ENCODE measurements around the gene ABI3. TPM values are rescaled to one million over a fixed set of nuclear protein-coding genes. Genes with fewer than 3 reads are reported as not detected.
"Not testable (repeated sequence)": the region's sequence is repeated elsewhere in the genome, so short reads cannot be mapped to it uniquely, and the experiment has no call there.

ABI3 gene
- total RNA-seq, 1 experiment from 2014 or later = 20.2 TPM

DNA sequence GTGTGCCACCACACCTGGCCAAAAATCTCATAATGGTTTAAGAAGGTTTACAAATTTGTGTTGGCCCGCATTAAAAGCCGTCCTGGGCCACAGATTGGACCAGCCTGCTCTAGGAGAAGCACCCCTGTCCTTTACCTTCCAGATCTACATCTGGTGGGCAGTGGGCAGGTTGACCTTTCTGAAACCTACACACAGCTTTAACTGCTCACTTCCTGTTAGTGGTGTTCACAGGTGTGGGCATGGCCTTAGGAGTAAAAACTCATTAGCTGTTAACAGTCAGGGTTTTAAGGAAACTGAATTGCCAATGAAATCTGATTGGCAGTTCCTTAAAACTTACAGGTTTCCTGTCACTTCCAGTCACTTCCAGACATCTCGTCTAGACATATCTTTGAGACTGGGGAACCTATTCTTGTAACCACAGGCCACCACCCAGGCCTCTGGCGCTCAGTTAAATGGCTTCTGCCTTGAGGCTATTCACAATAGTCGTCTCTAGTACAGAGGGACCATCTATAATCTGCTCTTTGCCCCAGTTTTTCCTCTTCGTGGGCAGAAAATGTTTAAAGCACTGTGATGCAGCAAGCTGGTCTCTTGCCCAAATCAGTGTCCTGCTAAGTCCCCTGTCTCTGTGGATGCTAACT is 29.4 kb upstream of the ABI3 start:
- no peaks in the 10 kb centered on the region for H3K36me3 ChIP-seq (ENCODE audit: insufficient read depth, low read length)
- H4K20me1 ChIP-seq (ENCODE audit: insufficient read depth, low read depth, low read length) = no peaks in the 10 kb centered on the region
- H3K4me1 ChIP-seq (ENCODE audit: low read length) = peaks cover 24% of the 10 kb centered on the region
- peaks cover 13% of the 10 kb centered on the region for H3K9me3 ChIP-seq (ENCODE audit: low read length)
- H3K9me2 ChIP-seq (replicated peaks; ENCODE audit: insufficient read depth, low read length) = no peaks in the 10 kb centered on the region
- peak overlapping the region; percentile 10; the same call in 1 of the 2 replicates for H2AFZ ChIP-seq (ENCODE audit: low read length)
- H3K79me2 ChIP-seq (ENCODE audit: low read length) = no peaks in the 10 kb centered on the region
- no peaks in the 10 kb centered on the region; the same call in 1 of the 2 replicates for H3K27me3 ChIP-seq (ENCODE audit: low read length)
- H3K4me3 ChIP-seq (ENCODE audit: low read length) = no peak overlapping the region
- H3K4me2 ChIP-seq (ENCODE audit: low read depth, low read length, poor library complexity, severe bottlenecking) = no peak overlapping the region
- no peak overlapping the region for H3K9ac ChIP-seq (ENCODE audit: low read length)
- DNase-seq = no peak
- no peak overlapping the region for H3K27ac ChIP-seq (ENCODE audit: low read length)

- Histone ChIP-seq H3K9me3 (ENCODE audit: low read length) (peaks cover 6% of the 10 kb centered on the region), H3K4me1 (ENCODE audit: low read length) (peaks cover 24% of the 10 kb centered on the region), H3K79me2 (ENCODE audit: low read length) (no peaks in the 10 kb centered on the region), H2AFZ (ENCODE audit: low read length) (peak overlapping the region; percentile 14; the same call in 1 of the 2 replicates), H3K27ac (ENCODE audit: low read length) (peak overlapping the region; percentile 43), H3K9ac (ENCODE audit: low read length) (peak overlapping the region; percentile 30; the same call in 1 of the 2 replicates), H4K20me1 (ENCODE audit: insufficient read depth, low read depth, low read length) (no peaks in the 10 kb centered on the region), H3K4me3 (ENCODE audit: low read length) (peak overlapping the region; percentile 29; the same call in 1 of the 2 replicates), H3K27me3 (ENCODE audit: low read length) (no peaks in the 10 kb centered on the region), H3K36me3 (ENCODE audit: insufficient read depth, low read length) (no peaks in the 10 kb centered on the region), H3K4me2 (ENCODE audit: low read depth, low read length, poor library complexity, severe bottlenecking) (peak overlapping the region; percentile 54), H3K9me2 (replicated peaks; ENCODE audit: insufficient read depth, low read length) (no peaks in the 10 kb centered on the region)
- peak; percentile 53 for DNase-seq
These were observed 27.2 kb upstream of the ABI3 start for GRCh38 chr17:49183341-49183740.

GRCh38 chr17:49183801-49184200 is 26.7 kb upstream of the ABI3 start:
- H3K9me2 ChIP-seq (replicated peaks; ENCODE audit: insufficient read depth, low read length) = no peaks in the 10 kb centered on the region
- DNase-seq = peak; percentile 71
- H3K9ac ChIP-seq (ENCODE audit: low read length) = peak overlapping the region; percentile 30
- no peaks in the 10 kb centered on the region for H3K36me3 ChIP-seq (ENCODE audit: insufficient read depth, low read length)
- peak overlapping the region; percentile 29; the same call in 1 of the 2 replicates for H3K4me3 ChIP-seq (ENCODE audit: low read length)
- peak overlapping the region; percentile 43 for H3K27ac ChIP-seq (ENCODE audit: low read length)
- H3K9me3 ChIP-seq (ENCODE audit: low read length) = peaks cover 6% of the 10 kb centered on the region
- H3K4me1 ChIP-seq (ENCODE audit: low read length) = peaks cover 24% of the 10 kb centered on the region
- no peaks in the 10 kb centered on the region for H3K27me3 ChIP-seq (ENCODE audit: low read length)
- no peaks in the 10 kb centered on the region for H3K79me2 ChIP-seq (ENCODE audit: low read length)
- H2AFZ ChIP-seq (ENCODE audit: low read length) = peak overlapping the region; percentile 14; the same call in 1 of the 2 replicates
- H3K4me2 ChIP-seq (ENCODE audit: low read depth, low read length, poor library complexity, severe bottlenecking) = peak overlapping the region; percentile 54
- H4K20me1 ChIP-seq (ENCODE audit: insufficient read depth, low read depth, low read length) = no peaks in the 10 kb centered on the region

DNA sequence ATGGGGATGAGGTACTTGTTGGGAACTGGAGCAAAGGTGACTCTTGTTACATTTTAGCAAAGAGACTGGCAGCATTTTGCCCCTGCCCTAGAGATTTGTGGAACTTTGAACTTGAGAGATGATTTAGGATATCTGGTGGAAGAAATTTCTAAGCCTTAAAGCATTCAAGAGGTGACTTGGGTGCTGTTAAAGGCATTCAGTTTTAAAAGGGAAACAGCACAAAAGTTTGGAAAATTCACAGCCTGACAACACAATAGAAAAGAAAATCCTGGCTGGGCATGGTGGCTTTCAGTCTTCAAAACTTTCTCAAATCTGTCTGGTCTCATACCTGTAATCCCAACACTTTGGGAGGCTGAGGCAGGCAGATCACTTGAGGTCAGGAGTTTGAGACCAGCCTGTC is 26.0 kb upstream of the ABI3 start:
- H3K79me2 ChIP-seq (ENCODE audit: low read length); H3K9ac ChIP-seq (ENCODE audit: low read length); H3K9me2 ChIP-seq (replicated peaks; ENCODE audit: insufficient read depth, low read length); DNase-seq; H3K27me3 ChIP-seq (ENCODE audit: low read length); H4K20me1 ChIP-seq (ENCODE audit: insufficient read depth, low read depth, low read length); H3K9me3 ChIP-seq (ENCODE audit: low read length); H3K36me3 ChIP-seq (ENCODE audit: insufficient read depth, low read length); H2AFZ ChIP-seq (ENCODE audit: low read length): not testable (repeated sequence)
- Histone ChIP-seq H3K4me2 (ENCODE audit: low read depth, low read length, poor library complexity, severe bottlenecking) (peak overlapping the region; percentile 54), H3K4me1 (ENCODE audit: low read length) (peaks cover 24% of the 10 kb centered on the region), H3K27ac (ENCODE audit: low read length) (peak overlapping the region; percentile 43; the same call in 1 of the 2 replicates), H3K4me3 (ENCODE audit: low read length) (peak overlapping the region; percentile 29; the same call in 1 of the 2 replicates)

GRCh38 chr17:49185381-49185780 is 25.1 kb upstream of the ABI3 start:
- H3K4me1 ChIP-seq (ENCODE audit: low read length) = peaks cover 24% of the 10 kb centered on the region
- not testable (repeated sequence) for H4K20me1 ChIP-seq (ENCODE audit: insufficient read depth, low read depth, low read length); H3K9ac ChIP-seq (ENCODE audit: low read length); H3K4me2 ChIP-seq (ENCODE audit: low read depth, low read length, poor library complexity, severe bottlenecking); H3K36me3 ChIP-seq (ENCODE audit: insufficient read depth, low read length); H3K27me3 ChIP-seq (ENCODE audit: low read length); DNase-seq; H3K27ac ChIP-seq (ENCODE audit: low read length); H3K9me2 ChIP-seq (replicated peaks; ENCODE audit: insufficient read depth, low read length); H3K9me3 ChIP-seq (ENCODE audit: low read length); H3K4me3 ChIP-seq (ENCODE audit: low read length); H2AFZ ChIP-seq (ENCODE audit: low read length); H3K79me2 ChIP-seq (ENCODE audit: low read length)

GRCh38 chr17:49187301-49187700 is 23.2 kb upstream of the ABI3 start:
- Histone ChIP-seq H3K79me2 (ENCODE audit: low read length) (no peaks in the 10 kb centered on the region), H3K4me3 (ENCODE audit: low read length) (no peak overlapping the region), H3K9me3 (ENCODE audit: low read length) (peaks cover 6% of the 10 kb centered on the region), H3K4me2 (ENCODE audit: low read depth, low read length, poor library complexity, severe bottlenecking) (no peak overlapping the region), H4K20me1 (ENCODE audit: insufficient read depth, low read depth, low read length) (no peaks in the 10 kb centered on the region), H3K27ac (ENCODE audit: low read length) (no peak overlapping the region), H2AFZ (ENCODE audit: low read length) (no peak overlapping the region), H3K27me3 (ENCODE audit: low read length) (no peaks in the 10 kb centered on the region), H3K36me3 (ENCODE audit: insufficient read depth, low read length) (no peaks in the 10 kb centered on the region), H3K9me2 (replicated peaks; ENCODE audit: insufficient read depth, low read length) (no peaks in the 10 kb centered on the region), H3K4me1 (ENCODE audit: low read length) (peaks cover 36% of the 10 kb centered on the region), H3K9ac (ENCODE audit: low read length) (no peak overlapping the region)
- no peak for DNase-seq

GRCh38 chr17:49190932-49191331 is 19.6 kb upstream of the ABI3 start:
- no peak overlapping the region for H3K4me3 ChIP-seq (ENCODE audit: low read length)
- no peaks in the 10 kb centered on the region for H3K36me3 ChIP-seq (ENCODE audit: insufficient read depth, low read length)
- no peaks in the 10 kb centered on the region for H4K20me1 ChIP-seq (ENCODE audit: insufficient read depth, low read depth, low read length)
- H3K4me2 ChIP-seq (ENCODE audit: low read depth, low read length, poor library complexity, severe bottlenecking) = peak overlapping the region; percentile 99
- no peaks in the 10 kb centered on the region for H3K27me3 ChIP-seq (ENCODE audit: low read length)
- peaks cover 39% of the 10 kb centered on the region for H3K4me1 ChIP-seq (ENCODE audit: low read length)
- peak overlapping the region; percentile 55; the same call in 1 of the 2 replicates for H2AFZ ChIP-seq (ENCODE audit: low read length)
- H3K27ac ChIP-seq (ENCODE audit: low read length) = peak overlapping the region; percentile 97; the same call in 1 of the 2 replicates
- H3K9ac ChIP-seq (ENCODE audit: low read length) = peak overlapping the region; percentile 12; the same call in 1 of the 2 replicates
- H3K9me3 ChIP-seq (ENCODE audit: low read length) = no peaks in the 10 kb centered on the region
- no peaks in the 10 kb centered on the region for H3K9me2 ChIP-seq (replicated peaks; ENCODE audit: insufficient read depth, low read length)
- DNase-seq = peak; percentile 69
- no peaks in the 10 kb centered on the region for H3K79me2 ChIP-seq (ENCODE audit: low read length)

DNA sequence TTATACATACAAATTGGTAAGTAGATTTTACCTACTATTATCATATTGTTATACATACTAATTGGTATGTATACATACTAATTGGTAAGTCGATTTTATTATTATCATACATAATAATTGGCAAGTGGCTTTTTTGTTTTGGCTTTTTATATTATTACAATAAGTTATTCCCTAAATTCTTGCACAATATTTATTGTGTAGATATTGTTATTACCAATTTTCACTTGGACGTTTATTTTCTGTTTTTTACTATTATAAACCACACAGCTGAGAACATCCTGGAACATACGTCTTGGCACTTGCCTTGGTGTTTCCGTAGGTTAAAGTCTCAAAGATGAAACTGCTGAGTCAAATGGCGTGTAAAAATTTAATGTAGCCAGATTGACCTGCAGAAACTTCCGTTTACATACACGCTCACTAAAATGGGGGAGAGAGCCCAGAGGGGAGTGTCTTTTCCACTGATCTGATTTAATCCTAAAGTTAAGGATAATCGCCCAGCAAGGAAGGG is 19.0 kb upstream of the ABI3 start:
- H3K79me2 ChIP-seq (ENCODE audit: low read length) = no peaks in the 10 kb centered on the region
- H3K36me3 ChIP-seq (ENCODE audit: insufficient read depth, low read length) = no peaks in the 10 kb centered on the region
- peak overlapping the region; percentile 96 for H3K9ac ChIP-seq (ENCODE audit: low read length)
- H3K9me3 ChIP-seq (ENCODE audit: low read length) = no peaks in the 10 kb centered on the region
- no peaks in the 10 kb centered on the region for H3K27me3 ChIP-seq (ENCODE audit: low read length)
- H2AFZ ChIP-seq (ENCODE audit: low read length) = peak overlapping the region; percentile 24
- no peak for DNase-seq
- H3K4me2 ChIP-seq (ENCODE audit: low read depth, low read length, poor library complexity, severe bottlenecking) = peak overlapping the region; percentile 99
- peaks cover 45% of the 10 kb centered on the region for H3K4me1 ChIP-seq (ENCODE audit: low read length)
- H3K9me2 ChIP-seq (replicated peaks; ENCODE audit: insufficient read depth, low read length) = no peaks in the 10 kb centered on the region
- peak overlapping the region; percentile 79 for H3K4me3 ChIP-seq (ENCODE audit: low read length)
- peak overlapping the region; percentile 97 for H3K27ac ChIP-seq (ENCODE audit: low read length)
- no peaks in the 10 kb centered on the region for H4K20me1 ChIP-seq (ENCODE audit: insufficient read depth, low read depth, low read length)

Data from Karpas-422 (cell line).